ENCODE results near the gene FAM107B.

Gene FAM107B

GRCh38 chr10:14617852-14618251, 156.8 kb downstream of the FAM107B start:
- DNase-seq = peak; percentile 96

- DNase-seq = peak; percentile 55
These were observed 157.6 kb downstream of the FAM107B start for GRCh38 chr10:14616955-14617730.

- no peak for DNase-seq
These were observed 158.2 kb downstream of the FAM107B start for GRCh38 chr10:14616465-14616864.

- no peak for DNase-seq
These were observed 161.1 kb downstream of the FAM107B start for GRCh38 chr10:14613588-14613920.

- peak; percentile 68 for DNase-seq
These were observed 161.7 kb downstream of the FAM107B start for GRCh38 chr10:14612873-14613587.

- no peak for DNase-seq
These were observed 162.6 kb downstream of the FAM107B start for GRCh38 chr10:14611968-14612693.

- no peak for DNase-seq
These were observed 165.5 kb downstream of the FAM107B start for GRCh38 chr10:14609178-14609577.

GRCh38 chr10:14608381-14609001, 166.2 kb downstream of the FAM107B start:
- DNase-seq = peak; percentile 81

GRCh38 chr10:14606633-14607032, 168.1 kb downstream of the FAM107B start:
- DNase-seq = no peak

GRCh38 chr10:14605231-14605925, 169.3 kb downstream of the FAM107B start:
- DNase-seq = peak; percentile 91

GRCh38 chr10:14604181-14605142, 170.2 kb downstream of the FAM107B start:
- peak; percentile 86 for DNase-seq

- peak; percentile 53 for DNase-seq
These were observed 171.1 kb downstream of the FAM107B start for GRCh38 chr10:14603534-14604102.

- no peak for DNase-seq
These were observed 171.7 kb downstream of the FAM107B start for GRCh38 chr10:14602807-14603533.

- DNase-seq = peak; percentile 81
These were observed 172.6 kb downstream of the FAM107B start for GRCh38 chr10:14601872-14602725.

- DNase-seq = no peak
These were observed 173.4 kb downstream of the FAM107B start for GRCh38 chr10:14601326-14601725.

- no peak for DNase-seq
These were observed 174.6 kb downstream of the FAM107B start for GRCh38 chr10:14600065-14600464.

- no peak for DNase-seq
These were observed 175.6 kb downstream of the FAM107B start for GRCh38 chr10:14598809-14599764.
